ENCODE results near the gene MOCS2.

Gene MOCS2

GRCh38 chr5:53052499-53052898 is 57.1 kb downstream of the MOCS2 start:
- no peak for DNase-seq

GRCh38 chr5:53048248-53048647 is 61.3 kb downstream of the MOCS2 start:
- no peak for DNase-seq

Data from nucleus accumbens (tissue), 56 donors.